NCI-H524 treated with DMSO at 0.1 percent for 48 hours (cell line): ENCODE results near the gene NCOA3.
"Not testable (repeated sequence)": the region's sequence is repeated elsewhere in the genome, so short reads cannot be mapped to it uniquely, and the experiment has no call there.

Experiments used
- DNase-seq: peaks from one replicate; lab custom pipeline; 2025; lab: John Stamatoyannopoulos, UW

The NCOA3 gene

GRCh38 chr20:47501116-47501481 is 588 bp upstream of the NCOA3 start:
- no peak for DNase-seq

DNA sequence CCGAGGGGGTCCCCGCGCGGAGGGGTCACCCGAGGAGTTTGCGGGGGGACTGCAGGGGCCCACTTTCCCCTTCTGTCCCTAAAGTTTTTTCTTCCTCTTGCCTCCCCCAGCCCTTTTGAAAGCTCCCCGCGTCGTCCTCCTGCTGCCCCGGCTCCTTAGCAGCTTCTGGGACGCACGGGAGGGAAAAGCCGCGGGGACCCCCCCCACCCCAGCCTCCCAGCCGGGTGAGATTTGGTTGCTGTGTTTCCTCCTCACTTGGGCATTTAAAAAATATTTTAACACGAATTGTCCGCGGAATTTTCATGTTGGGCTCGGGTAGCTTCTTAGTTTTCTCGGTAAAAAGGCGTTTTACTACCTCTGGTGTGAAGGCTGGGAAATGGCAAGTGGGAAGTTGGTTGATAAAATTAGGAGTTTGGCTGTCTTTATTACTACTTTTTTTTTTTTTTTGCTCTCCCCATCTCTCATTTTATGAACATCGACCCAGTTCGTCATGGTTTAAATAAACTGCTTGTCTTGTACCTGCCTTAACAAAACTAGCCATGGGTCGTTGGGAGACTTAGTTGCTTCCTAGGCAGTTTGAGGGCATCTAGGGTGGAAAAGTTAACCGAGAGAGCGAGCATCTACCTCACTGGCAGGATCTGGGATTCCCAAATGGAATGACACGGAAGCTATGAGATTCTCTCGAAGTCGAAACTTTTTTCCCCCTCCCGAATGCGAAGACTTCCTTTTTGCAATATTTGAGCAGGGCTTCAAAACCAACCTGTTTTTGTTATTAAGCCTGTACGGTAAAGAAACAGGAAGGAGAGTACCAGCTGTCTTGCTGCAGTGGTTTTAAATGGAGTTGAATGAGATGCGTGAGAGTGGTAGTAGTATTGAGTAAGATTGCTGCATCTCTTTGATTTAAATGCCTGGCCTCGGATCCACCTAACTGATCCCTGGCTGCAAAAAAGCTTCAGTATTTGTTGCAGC is 868 bp downstream of the NCOA3 start:
- DNase-seq, result no peak

GRCh38 chr20:47503685-47504084 is 2.0 kb downstream of the NCOA3 start:
- no peak for DNase-seq

DNA sequence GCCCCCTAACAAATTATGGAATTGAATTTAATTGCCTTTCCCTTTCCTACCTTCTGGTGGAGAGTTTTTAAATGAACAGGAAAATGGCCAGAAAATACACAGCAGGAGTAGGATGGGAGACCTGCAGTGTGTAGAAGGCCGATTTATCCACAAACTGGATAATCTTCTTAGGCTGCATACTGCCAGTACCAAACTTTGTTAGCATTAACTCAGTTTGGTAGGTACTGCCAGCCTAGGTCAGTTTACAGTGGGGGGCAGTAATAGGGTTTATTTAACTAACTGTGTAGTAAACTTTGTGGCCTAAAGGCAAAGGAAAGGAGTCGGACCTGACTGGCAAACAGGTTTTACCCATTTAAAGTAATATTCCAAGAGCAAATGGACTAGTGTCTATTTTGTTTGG is 4.6 kb downstream of the NCOA3 start:
- no peak for DNase-seq

GRCh38 chr20:47506850-47507249 is 5.2 kb downstream of the NCOA3 start:
- DNase-seq, result peak; percentile 62

DNA sequence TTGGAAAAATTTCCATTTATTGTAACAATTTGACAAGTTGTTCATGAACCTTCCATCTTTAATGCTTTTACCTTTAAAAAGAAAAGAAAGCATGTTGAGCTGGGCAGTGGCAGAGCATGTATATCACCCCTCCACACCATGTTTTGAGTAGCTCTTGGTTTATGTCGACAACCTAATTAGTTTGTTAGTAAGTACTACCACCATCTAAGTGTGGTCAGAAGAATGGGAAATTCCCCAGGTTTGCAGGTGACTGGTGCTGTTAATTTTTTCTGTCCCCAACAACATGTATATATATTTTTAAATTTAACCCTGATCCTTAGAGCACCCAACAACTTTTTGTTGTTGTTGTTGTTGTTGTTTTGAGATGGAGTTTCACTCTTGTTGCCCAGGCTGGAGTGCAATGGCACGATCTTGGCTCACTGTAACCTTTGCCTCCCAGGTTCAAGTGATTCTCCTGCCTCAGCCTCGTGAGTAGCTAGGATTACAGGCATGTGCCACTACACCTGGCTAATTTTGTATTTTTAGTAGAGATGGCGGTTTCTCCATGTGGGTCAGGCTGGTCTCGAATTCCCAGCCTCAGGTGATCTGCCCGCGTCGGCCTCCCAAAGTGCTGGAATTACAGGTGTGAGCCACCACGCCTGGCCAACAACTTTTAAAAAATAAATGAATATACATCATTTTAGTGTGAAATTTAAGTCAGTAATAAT is 5.7 kb downstream of the NCOA3 start:
- not testable (repeated sequence) for DNase-seq

- no peak for DNase-seq
Measured at GRCh38 chr20:47508278-47508677, 6.6 kb downstream of the NCOA3 start.

DNA sequence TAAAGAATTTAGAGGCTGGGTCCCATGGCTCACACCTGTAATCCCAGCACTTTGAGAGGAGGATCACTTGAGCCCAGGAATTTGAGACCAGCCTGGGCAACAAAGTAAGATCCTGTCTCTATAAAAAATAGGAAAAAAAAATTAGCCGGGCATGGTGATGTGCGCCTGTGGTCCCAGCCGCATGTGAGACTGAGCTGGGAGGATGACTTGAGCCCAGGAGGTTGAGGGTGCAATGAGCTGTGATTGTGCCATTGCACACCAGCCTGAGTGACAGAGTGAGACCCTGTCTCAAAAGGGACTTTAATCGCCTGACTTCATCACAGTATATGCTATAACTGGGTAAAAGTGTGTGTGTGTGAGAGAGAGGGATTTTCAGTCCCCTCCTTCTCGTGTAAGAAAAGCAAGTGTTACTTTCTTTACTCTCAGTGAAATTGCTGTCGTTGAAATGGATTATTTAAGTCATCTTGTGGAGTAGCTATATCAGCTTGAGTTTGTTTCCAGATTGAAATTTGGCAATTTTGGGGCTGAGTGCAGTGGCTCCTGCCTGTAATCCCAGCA is 7.5 kb downstream of the NCOA3 start:
- no peak for DNase-seq

DNA sequence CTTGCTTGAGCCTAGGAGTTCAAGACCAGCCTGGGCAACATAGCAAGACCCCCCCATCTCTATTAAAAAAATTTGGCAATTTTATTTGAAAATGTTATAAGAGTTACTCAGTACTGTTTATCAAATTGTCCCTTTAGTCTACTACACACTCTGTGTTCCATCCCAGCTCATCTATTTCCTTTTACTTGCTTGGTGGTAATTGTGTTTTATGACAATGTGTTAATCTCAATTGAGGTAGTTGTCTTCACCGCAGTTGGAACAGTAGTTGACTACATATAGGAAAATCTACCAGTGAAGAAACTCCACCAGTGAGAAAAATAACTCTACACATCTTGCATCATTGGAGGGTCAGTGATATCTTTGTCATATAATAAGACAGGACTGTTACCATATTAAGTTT is 8.0 kb downstream of the NCOA3 start:
- no peak for DNase-seq

- DNase-seq, result no peak
Measured at GRCh38 chr20:47515843-47516242, 14.2 kb downstream of the NCOA3 start.

DNA sequence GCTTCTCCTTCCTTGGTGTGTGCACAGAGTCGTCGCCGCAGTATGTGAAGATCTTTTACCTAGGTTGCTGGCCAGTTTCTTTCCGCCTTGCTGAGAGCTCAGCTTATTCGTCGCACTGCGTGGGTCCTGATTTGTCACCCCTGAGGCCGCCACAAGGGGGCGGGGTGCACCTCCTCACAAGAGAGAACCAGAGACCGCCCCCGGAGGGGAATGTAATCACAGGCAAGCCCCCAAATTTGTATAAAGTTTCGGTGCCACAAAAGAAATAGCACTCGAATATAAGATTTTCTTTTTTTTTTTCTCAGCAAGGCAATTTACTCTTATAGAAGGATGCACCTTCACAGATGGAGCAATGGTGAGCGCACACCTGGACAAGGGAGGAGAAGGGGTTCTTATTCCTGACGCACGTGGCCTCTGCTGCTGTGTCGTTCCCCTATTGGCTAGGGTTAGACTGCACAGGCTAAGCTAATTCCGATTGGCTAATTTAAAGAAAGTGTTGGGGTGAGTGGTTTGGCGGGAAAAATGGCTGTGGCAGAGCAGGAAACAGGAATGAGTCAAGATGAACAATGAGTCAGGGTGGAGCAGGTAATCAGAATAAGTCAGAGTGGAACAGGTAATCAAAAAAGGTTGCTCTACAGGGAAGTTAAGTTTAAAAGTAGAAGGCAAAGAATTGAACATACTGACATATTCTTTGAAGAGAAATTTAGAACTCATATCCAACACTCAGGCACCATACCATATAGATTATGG is 19.5 kb downstream of the NCOA3 start:
- DNase-seq, result no peak

GRCh38 chr20:47524015-47524784 is 22.5 kb downstream of the NCOA3 start:
- DNase-seq, result no peak

- no peak for DNase-seq
Measured at GRCh38 chr20:47527004-47527800, 25.5 kb downstream of the NCOA3 start.

DNA sequence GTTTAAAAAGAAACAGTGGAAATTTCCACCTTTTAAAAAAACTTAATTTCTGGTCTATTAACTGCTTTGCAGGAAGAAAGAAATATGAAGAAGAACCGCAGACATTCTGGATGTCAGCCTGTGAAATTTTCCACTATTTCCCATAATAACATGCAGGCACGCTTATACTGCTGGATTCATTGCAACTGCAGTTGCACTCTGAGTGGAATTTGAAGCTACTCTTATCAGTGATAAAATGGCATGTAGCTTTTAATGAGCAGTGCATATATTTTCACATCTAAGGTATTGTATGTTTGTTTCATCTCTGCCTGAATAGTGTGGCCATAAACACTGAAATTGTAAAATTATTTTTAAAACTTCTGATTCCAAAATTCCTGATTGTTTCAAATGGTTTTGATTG is 28.2 kb downstream of the NCOA3 start:
- DNase-seq, result no peak

- DNase-seq, result no peak
Measured at GRCh38 chr20:47531458-47531857, 29.8 kb downstream of the NCOA3 start.

GRCh38 chr20:47532002-47532401 is 30.3 kb downstream of the NCOA3 start:
- DNase-seq, result no peak

DNA sequence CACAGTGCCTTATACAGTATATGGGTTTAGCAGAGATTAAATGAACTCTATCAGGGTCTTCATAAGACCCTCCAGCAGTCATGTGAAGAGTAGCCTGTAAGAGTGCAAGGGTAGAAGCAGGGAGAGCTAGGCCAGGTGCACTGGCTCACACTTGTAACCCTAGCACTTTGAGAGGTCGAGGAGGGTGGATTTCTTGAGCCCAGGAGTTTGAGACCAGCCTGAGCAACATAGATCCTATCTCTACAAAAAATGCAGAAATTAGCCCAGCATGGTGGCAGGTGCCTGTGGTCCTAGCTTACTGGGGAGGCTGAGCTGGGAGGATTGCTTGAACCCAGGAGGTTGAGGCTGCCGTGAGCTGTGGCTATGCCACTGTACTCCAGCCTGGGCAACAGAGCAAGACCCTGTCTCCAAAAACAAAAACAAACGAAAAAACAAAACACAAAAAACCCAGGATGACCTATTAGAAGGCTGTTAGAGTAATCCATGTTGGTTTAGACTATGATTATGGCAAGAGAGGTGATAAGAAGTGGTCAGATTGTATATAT is 31.9 kb downstream of the NCOA3 start:
- DNase-seq, result no peak

- no peak for DNase-seq
Measured at GRCh38 chr20:47534405-47534804, 32.7 kb downstream of the NCOA3 start.

DNA sequence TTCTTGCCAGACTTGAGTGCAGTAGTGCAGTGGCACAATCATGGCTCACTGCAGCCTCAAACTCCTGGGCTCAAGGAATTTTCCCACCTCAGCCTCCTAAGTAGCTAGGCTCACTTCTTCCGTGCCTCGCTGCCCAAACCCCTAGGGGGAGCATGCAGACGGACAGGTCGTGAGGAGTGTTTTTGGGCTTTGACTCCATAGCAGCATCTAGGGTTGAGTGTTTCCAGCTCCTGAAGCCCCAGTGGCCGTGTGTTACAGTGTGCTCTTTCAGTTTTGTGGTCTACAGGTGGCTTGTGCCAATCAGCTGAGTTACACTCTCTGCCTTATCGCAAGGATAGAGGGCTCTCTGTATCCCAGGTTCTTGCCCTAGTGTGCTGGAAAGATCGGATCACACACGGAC is 33.4 kb downstream of the NCOA3 start:
- DNase-seq, result no peak

DNA sequence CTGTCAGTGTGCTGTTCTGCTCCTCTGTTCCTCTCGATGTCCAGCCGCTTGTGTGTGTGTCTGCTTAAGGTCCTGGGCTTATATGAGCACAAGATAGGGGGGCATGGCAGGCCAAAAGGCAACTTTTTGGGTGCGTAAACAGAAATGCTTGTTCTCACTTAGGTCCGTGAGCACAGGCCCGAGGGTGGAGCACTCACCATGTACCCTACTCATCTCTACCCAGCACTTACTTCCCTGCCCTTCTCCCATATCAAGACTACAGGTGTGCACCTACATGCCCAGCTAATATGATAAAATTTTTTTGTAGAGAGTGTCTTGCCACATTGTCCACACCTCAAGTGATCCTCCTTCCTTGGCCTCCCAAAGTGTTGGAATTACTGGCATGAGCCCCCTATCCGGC is 34.3 kb downstream of the NCOA3 start:
- DNase-seq, result no peak
